K562 (cell line): ENCODE measurements around the gene NR1D2. TPM values are rescaled to one million over a fixed set of nuclear protein-coding genes. Genes with fewer than 3 reads are reported as not detected.

Source experiments
- CC2D1A ChIP-seq: fragments of 450-650 bp; IDR thresholded peaks from 2 replicates; pipeline ENCODE4 v1.6.1; 2017; ENCODE audit warnings: mild to moderate bottlenecking
- CHD2 ChIP-seq: IDR thresholded peaks from 2 replicates; pipeline ENCODE4 v1.6.1; 2011; ENCODE audit warnings: low read depth, low read length
- E2F4 ChIP-seq: sonication (generic); formaldehyde crosslinking; IDR thresholded peaks from 2 replicates; pipeline ENCODE4 v1.8.0; 2022; ENCODE audit warnings: mild to moderate bottlenecking, low read depth, missing genetic modification reagents
- E2F6 ChIP-seq, 2 experiments: IDR thresholded peaks; 2 replicates each; pipeline ENCODE4 v1.6.1; 2011; ENCODE audit warnings: borderline replicate concordance in 1 of 2, control low read depth in 1 of 2, low read depth in 1 of 2, low read length in 1 of 2, mild to moderate bottlenecking in 1 of 2, mixed read lengths in 1 of 2, moderate library complexity in 1 of 2; ENCODE audit not compliant: insufficient read depth in 1 of 2, insufficient read length in 1 of 2, poor library complexity in 1 of 2, severe bottlenecking in 1 of 2; ENCODE audit errors: extremely low read depth in 1 of 2
- FOXJ2 ChIP-seq: fragments of 200-800 bp; sonication (Bioruptor generic); IDR thresholded peaks from 2 replicates; pipeline ENCODE4 v1.6.1; 2016; ENCODE audit warnings: missing genetic modification characterization, missing compliant biosample characterization
- MAFK ChIP-seq: IDR thresholded peaks from 2 replicates; pipeline ENCODE4 v1.6.1; 2011; ENCODE audit warnings: low read length, improper control_type of control experiment
- NR2C2 ChIP-seq, 2 experiments: fragments of 200-800 bp in 1 of 2; sonication (Bioruptor generic) in 1 of 2; sonication (generic) in 1 of 2; formaldehyde crosslinking in 1 of 2; IDR thresholded peaks; 2 replicates each; pipeline versions ENCODE4 v1.6.1 to v1.8.0; 2016 to 2022; ENCODE audit warnings: mild to moderate bottlenecking in 1 of 2, missing compliant biosample characterization in 1 of 2, missing genetic modification characterization in 1 of 2, missing genetic modification reagents in 1 of 2
- POLR2H ChIP-seq: IDR thresholded peaks from 2 replicates; pipeline ENCODE4 v1.6.1; 2016; ENCODE audit warnings: missing genetic modification characterization, low read depth, mild to moderate bottlenecking, control low read depth, missing compliant biosample characterization, moderate library complexity
- SETDB1 ChIP-seq: IDR thresholded peaks from one replicate; pipeline ENCODE4 v1.6.1; 2012; ENCODE audit warnings: low read length, control low read depth, inconsistent platforms
- TCF15 ChIP-seq: fragments of 250-450 bp; sonication (Bioruptor Pico); IDR thresholded peaks from 2 replicates; pipeline ENCODE4 v1.8.0; 2022; ENCODE audit warnings: moderate library complexity, mild to moderate bottlenecking, inconsistent platforms
- TCF7L2 ChIP-seq: fragments of 150-350 bp; IDR thresholded peaks from 2 replicates; pipeline ENCODE4 v1.6.1; 2016; ENCODE audit warnings: low read depth, mild to moderate bottlenecking, low read length, moderate library complexity
- TEAD2 ChIP-seq: fragments of 450-650 bp; IDR thresholded peaks from 2 replicates; pipeline ENCODE4 v1.6.1; 2016; ENCODE audit warnings: missing genetic modification characterization, control low read depth, missing compliant biosample characterization
- THRB ChIP-seq: fragments of 450-650 bp; formaldehyde crosslinking; conservative IDR thresholded peaks from 2 replicates; pipeline ENCODE4 v1.4.0; 2022; ENCODE audit warnings: mild to moderate bottlenecking, missing genetic modification characterization
- YBX1 ChIP-seq: fragments of 450-650 bp; IDR thresholded peaks from 2 replicates; pipeline ENCODE4 v1.7.1; 2016; ENCODE audit warnings: mild to moderate bottlenecking
- ZFPM2 ChIP-seq: fragments of 250-450 bp; sonication (Bioruptor Pico); IDR thresholded peaks from 2 replicates; pipeline ENCODE4 v1.5.1; 2022; ENCODE audit warnings: mild to moderate bottlenecking
- ZNF311 ChIP-seq: fragments of 250-450 bp; sonication (Bioruptor Pico); IDR thresholded peaks from 2 replicates; pipeline ENCODE4 v1.4.0; 2020; ENCODE audit warnings: mild to moderate bottlenecking, moderate library complexity
- ZNF740 ChIP-seq, 3 experiments: fragments of 200-800 bp in 1 of 3; sonication (Bioruptor generic) in 1 of 3; sonication (generic) in 1 of 3; formaldehyde crosslinking in 1 of 3; IDR thresholded peaks; 2 replicates each; pipeline versions ENCODE4 v1.6.1 to v1.8.0; 2016 to 2022; ENCODE audit warnings: mild to moderate bottlenecking in 2 of 3, missing compliant biosample characterization in 2 of 3, missing genetic modification characterization in 2 of 3, missing genetic modification reagents in 1 of 3
- polyA plus RNA-seq, 8 experiments: library from polyadenylated mRNA; depleted of rRNA in 4 of 8; stranded (reverse) in 5 of 8; unstranded in 3 of 8; fragments of >200 nt; fragmentation: Nextera tagmentation in 2 of 8; fragmentation: Illumina TruSeq in 1 of 8; extraction: Ambion mirVana in 2 of 8; extraction: Trizol in 1 of 8; gene quantifications; 2 replicates each; pipeline versions ENCODE4 v1.2.1 to v1.2.3, GENCODE V29; 2011 to 2014; ENCODE audit warnings: inconsistent platforms in 1 of 8, missing spikeins in 1 of 8
- total RNA-seq, 7 experiments: library from RNA; depleted of rRNA in 6 of 7; stranded (reverse); fragments of >200 nt in 6 of 7; fragmentation: Illumina TruSeq in 2 of 7; extraction: Trizol in 2 of 7; gene quantifications; 2 replicates each; pipeline versions ENCODE4 v1.2.1 to v1.2.3, GENCODE V29; 2011 to 2021; ENCODE audit warnings: low replicate concordance in 1 of 7
- TF ChIP-seq, protein P1 (sequence below): fragments of 450-650 bp; IDR thresholded peaks from 2 replicates; pipeline ENCODE4 v1.6.1; 2016; ENCODE audit warnings: borderline replicate concordance

NR1D2 gene
- total and polyA plus RNA-seq, 9 of the 15 experiments (the other 6 are each of a cell fraction or from before 2014, with no cell fraction given): 1.2 to 5.5 (median 2.9) TPM

DNA sequence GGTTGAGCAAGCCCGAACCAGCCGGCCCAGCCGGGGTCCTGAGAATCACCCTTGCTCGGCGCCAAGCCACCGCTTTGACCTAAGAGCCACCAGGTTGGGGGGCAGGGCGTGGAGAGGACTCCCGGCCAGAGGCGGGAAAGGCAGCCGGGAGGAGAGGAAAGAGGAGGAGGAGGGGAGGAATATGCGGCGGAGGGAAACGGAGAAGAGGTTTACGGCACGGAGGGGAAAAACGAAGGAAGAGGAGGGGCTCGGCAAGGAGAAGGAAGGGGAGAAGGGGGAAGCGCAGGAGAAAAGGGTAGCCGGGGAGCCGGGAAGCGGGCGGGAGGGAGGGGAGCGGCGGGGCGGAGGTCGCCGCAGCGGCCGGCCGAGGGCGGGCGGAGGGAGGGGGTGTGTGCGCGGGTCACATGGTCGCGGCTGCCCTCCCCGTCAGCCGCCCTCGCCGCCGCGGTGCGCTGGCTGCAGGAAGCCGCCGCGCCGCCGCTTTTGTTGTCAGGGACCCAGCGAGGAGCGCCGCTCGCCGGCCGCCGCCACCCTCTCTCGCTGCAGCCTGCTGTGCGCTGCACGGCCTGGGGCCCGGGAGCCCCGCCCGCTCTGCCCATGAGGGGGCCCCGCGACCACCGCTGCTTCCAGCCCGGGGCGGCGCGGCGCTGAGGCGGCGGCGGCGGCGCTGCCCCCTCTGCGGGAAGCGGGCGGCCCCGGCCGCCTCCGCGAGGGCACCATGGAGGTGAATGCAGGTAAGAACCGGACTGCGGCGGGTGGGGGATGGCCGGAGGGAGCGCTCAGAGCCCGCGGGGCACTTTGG, at the start of gene NR1D2 (continued):
- TF ChIP-seq CC2D1A: peak; percentile 32; the same call in 1 of the 2 replicates
- no peak for TF ChIP-seq POLR2H
- TF ChIP-seq ZFPM2 (CRISPR knock-in tag): no peak
- no peak for TF ChIP-seq MAFK
- TF ChIP-seq E2F6 (IDR thresholded peaks at IDR 0.05; ENCODE audit: borderline replicate concordance in 1 of 2, extremely low read depth in 1 of 2, insufficient read depth in 1 of 2, insufficient read length in 1 of 2, low read depth in 1 of 2, low read length in 1 of 2, poor library complexity in 1 of 2, severe bottlenecking in 1 of 2): peak; percentile 25 to 80
- TF ChIP-seq, protein P1, sequence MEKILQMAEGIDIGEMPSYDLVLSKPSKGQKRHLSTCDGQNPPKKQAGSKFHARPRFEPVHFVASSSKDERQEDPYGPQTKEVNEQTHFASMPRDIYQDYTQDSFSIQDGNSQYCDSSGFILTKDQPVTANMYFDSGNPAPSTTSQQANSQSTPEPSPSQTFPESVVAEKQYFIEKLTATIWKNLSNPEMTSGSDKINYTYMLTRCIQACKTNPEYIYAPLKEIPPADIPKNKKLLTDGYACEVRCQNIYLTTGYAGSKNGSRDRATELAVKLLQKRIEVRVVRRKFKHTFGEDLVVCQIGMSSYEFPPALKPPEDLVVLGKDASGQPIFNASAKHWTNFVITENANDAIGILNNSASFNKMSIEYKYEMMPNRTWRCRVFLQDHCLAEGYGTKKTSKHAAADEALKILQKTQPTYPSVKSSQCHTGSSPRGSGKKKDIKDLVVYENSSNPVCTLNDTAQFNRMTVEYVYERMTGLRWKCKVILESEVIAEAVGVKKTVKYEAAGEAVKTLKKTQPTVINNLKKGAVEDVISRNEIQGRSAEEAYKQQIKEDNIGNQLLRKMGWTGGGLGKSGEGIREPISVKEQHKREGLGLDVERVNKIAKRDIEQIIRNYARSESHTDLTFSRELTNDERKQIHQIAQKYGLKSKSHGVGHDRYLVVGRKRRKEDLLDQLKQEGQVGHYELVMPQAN: peak; percentile 79
- TF ChIP-seq TEAD2: no peak
- TF ChIP-seq YBX1: no peak
- no peak for TF ChIP-seq CHD2
- peak; percentile 90 for TF ChIP-seq THRB (CRISPR knock-in tag)
- TF ChIP-seq TCF7L2: no peak
- TF ChIP-seq ZNF740 (CRISPR knock-in tag; IDR thresholded peaks at IDR 0.05): no peak; the same call in 1 of the 2 replicates
- TF ChIP-seq ZNF740 (tag; IDR thresholded peaks at IDR 0.05): no peak
- no peak for TF ChIP-seq SETDB1
- TF ChIP-seq NR2C2 (CRISPR knock-in tag; IDR thresholded peaks at IDR 0.05): no peak
- no peak for TF ChIP-seq NR2C2 (tag; IDR thresholded peaks at IDR 0.05)
- no peak for TF ChIP-seq ZNF311 (CRISPR knock-in tag)
- no peak; the same call in 1 of the 2 replicates for TF ChIP-seq FOXJ2 (tag)
- TF ChIP-seq TCF15: no peak
- TF ChIP-seq E2F4: no peak
